Astrocyte of the spinal cord (primary cell): ENCODE data around the gene FRMPD4.

ENCODE experiments used
- DNase-seq: peaks from one replicate; pipeline ENCODE4 v3.0.0; 2011; ENCODE audit warnings: low read depth, low spot score
- H3K4me3 ChIP-seq: 2 replicates; pipeline ENCODE4 v1.5.1; 2011; ENCODE audit warnings: low read depth, mild to moderate bottlenecking, low read length, moderate library complexity
- in situ Hi-C: cut with HindIII; loops from 2 replicates; pipeline ENCODE4 v1.10.0; 2017; ENCODE audit warnings: low sequenced_read_pairs
- TF ChIP-seq, protein P1 (sequence below): IDR thresholded peaks from 2 replicates; pipeline ENCODE4 v1.5.1; 2012; ENCODE audit warnings: low read depth, mild to moderate bottlenecking, low read length, inconsistent platforms

The FRMPD4 gene

DNA sequence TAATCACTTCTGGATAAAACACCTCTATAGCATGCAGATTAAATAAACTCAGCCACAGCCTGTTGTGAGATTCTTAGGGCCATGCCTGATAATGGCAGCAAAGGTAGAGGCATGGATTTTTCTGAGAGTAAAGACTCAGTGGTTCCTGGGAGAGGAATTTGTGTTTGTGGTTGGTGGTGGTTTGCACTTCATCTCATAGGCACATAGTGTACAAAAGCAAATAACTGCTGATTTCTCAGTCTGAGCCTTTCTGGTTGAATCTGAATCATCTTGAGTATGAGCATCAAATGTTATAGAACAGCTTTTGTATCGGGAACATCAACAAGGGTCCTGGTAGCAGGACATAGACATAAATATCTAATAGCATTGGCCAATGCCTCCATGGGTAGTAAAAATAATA lies 274.3 kb downstream of the FRMPD4 start:
- no peak overlapping the region for H3K4me3 ChIP-seq
- peak; percentile 14 for DNase-seq
- in situ Hi-C loops = no loop called here
- TF ChIP-seq, protein P1, sequence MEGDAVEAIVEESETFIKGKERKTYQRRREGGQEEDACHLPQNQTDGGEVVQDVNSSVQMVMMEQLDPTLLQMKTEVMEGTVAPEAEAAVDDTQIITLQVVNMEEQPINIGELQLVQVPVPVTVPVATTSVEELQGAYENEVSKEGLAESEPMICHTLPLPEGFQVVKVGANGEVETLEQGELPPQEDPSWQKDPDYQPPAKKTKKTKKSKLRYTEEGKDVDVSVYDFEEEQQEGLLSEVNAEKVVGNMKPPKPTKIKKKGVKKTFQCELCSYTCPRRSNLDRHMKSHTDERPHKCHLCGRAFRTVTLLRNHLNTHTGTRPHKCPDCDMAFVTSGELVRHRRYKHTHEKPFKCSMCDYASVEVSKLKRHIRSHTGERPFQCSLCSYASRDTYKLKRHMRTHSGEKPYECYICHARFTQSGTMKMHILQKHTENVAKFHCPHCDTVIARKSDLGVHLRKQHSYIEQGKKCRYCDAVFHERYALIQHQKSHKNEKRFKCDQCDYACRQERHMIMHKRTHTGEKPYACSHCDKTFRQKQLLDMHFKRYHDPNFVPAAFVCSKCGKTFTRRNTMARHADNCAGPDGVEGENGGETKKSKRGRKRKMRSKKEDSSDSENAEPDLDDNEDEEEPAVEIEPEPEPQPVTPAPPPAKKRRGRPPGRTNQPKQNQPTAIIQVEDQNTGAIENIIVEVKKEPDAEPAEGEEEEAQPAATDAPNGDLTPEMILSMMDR = no peak

GRCh38 chrX:12419591-12419990 lies 281.3 kb downstream of the FRMPD4 start:
- DNase-seq = no peak
- H3K4me3 ChIP-seq = no peak overlapping the region
- TF ChIP-seq, protein P1 = no peak
- in situ Hi-C loops = no loop called here

GRCh38 chrX:12421918-12422317 lies 283.6 kb downstream of the FRMPD4 start:
- H3K4me3 ChIP-seq = no peak overlapping the region
- TF ChIP-seq, protein P1 = no peak
- in situ Hi-C loops = no loop called here
- DNase-seq = no peak

- DNase-seq = no peak
- no peak overlapping the region for H3K4me3 ChIP-seq
- in situ Hi-C loops = no loop called here
- TF ChIP-seq, protein P1 = no peak
Observed at GRCh38 chrX:12423346-12423745, 285.1 kb downstream of the FRMPD4 start.

GRCh38 chrX:12425496-12425895 lies 287.2 kb downstream of the FRMPD4 start:
- no peak overlapping the region for H3K4me3 ChIP-seq
- in situ Hi-C loops = no loop called here
- TF ChIP-seq, protein P1 = no peak
- DNase-seq = no peak

- TF ChIP-seq, protein P1 = no peak
- no peak for DNase-seq
- no peak overlapping the region for H3K4me3 ChIP-seq
- in situ Hi-C loops = no loop called here
Observed at GRCh38 chrX:12426420-12426819, 288.1 kb downstream of the FRMPD4 start.

DNA sequence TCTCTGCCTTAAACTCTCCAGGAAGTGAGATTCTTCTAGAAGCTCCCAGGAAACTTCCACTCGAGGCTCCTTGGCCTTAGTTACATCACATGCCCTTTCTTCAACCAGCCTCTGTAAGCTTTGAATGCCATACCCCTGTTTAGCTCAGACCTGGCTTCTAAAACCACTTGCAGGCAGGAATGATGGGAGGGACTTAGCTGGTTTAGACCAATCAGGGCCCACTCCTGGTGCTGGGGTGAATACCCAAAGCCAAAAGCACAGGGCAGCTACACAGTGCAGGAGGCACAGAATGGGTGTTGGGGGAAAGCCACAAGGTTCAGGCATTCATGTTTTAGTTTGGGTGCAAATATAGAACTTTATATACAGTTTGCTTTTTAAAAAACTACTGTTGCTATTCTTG lies 296.2 kb downstream of the FRMPD4 start:
- TF ChIP-seq, protein P1 = no peak
- in situ Hi-C loops = no loop called here
- DNase-seq = no peak
- H3K4me3 ChIP-seq = no peak overlapping the region
